Measurements from ENCODE around the gene SINHCAF. TPM values are rescaled to one million over a fixed set of nuclear protein-coding genes. Genes with fewer than 3 reads are reported as not detected.

The SINHCAF gene
- total and polyA plus RNA-seq, 4 donors, result 2.3 to 10.3 (median 4.9) TPM

DNA sequence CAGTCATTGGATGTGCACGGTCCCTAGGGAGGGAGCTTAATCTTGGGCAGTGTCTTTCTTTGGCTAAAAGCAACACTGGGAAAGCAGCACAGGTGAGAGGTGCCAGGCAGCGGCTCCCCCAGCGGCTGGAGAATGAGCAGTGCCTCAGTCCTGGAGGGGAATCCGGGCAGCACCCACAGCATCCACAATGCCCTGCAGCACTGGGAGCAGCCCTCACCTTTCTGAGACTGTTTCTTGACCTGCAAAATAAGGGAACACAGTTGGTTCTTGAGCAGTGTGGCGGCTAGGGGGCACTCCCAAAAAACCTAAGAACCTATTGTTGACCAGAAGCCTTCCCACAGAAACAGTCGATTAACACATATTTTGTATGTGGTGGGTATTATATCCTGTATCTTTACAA is 75.8 kb downstream of the SINHCAF start:
- TF ChIP-seq, protein P1, sequence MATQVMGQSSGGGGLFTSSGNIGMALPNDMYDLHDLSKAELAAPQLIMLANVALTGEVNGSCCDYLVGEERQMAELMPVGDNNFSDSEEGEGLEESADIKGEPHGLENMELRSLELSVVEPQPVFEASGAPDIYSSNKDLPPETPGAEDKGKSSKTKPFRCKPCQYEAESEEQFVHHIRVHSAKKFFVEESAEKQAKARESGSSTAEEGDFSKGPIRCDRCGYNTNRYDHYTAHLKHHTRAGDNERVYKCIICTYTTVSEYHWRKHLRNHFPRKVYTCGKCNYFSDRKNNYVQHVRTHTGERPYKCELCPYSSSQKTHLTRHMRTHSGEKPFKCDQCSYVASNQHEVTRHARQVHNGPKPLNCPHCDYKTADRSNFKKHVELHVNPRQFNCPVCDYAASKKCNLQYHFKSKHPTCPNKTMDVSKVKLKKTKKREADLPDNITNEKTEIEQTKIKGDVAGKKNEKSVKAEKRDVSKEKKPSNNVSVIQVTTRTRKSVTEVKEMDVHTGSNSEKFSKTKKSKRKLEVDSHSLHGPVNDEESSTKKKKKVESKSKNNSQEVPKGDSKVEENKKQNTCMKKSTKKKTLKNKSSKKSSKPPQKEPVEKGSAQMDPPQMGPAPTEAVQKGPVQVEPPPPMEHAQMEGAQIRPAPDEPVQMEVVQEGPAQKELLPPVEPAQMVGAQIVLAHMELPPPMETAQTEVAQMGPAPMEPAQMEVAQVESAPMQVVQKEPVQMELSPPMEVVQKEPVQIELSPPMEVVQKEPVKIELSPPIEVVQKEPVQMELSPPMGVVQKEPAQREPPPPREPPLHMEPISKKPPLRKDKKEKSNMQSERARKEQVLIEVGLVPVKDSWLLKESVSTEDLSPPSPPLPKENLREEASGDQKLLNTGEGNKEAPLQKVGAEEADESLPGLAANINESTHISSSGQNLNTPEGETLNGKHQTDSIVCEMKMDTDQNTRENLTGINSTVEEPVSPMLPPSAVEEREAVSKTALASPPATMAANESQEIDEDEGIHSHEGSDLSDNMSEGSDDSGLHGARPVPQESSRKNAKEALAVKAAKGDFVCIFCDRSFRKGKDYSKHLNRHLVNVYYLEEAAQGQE (IDR thresholded peaks at IDR 0.05), result no peak
- TF ChIP-seq FOXA1 (IDR thresholded peaks at IDR 0.05), result no peak
- TF ChIP-seq GABPA (IDR thresholded peaks at IDR 0.05 in 1 of 2, conservative IDR thresholded peaks at IDR 0.05 in 1 of 2), result no peak
- TF ChIP-seq, protein P2, sequence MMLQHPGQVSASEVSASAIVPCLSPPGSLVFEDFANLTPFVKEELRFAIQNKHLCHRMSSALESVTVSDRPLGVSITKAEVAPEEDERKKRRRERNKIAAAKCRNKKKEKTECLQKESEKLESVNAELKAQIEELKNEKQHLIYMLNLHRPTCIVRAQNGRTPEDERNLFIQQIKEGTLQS (IDR thresholded peaks at IDR 0.05), result no peak
- TF ChIP-seq SP1 (IDR thresholded peaks at IDR 0.05), result no peak
- TF ChIP-seq HNF4A (conservative IDR thresholded peaks at IDR 0.05), result no peak
- no peak for TF ChIP-seq TAF1 (conservative IDR thresholded peaks at IDR 0.05)
- TF ChIP-seq FOXA2 (IDR thresholded peaks at IDR 0.05), result no peak
- no peak for TF ChIP-seq RXRA (IDR thresholded peaks at IDR 0.05)
- TF ChIP-seq NR2F2 (IDR thresholded peaks at IDR 0.05), result no peak
- TF ChIP-seq HNF4G (IDR thresholded peaks at IDR 0.05), result no peak
- no peak for TF ChIP-seq JUND (IDR thresholded peaks at IDR 0.05)
- TF ChIP-seq RAD21 (IDR thresholded peaks at IDR 0.05), result no peak
- TF ChIP-seq EGR1 (IDR thresholded peaks at IDR 0.05; ENCODE audit: low read depth in 2 of 2), result no peak
- TF ChIP-seq YY1 (IDR thresholded peaks at IDR 0.05), result no peak
- TF ChIP-seq, protein P3, sequence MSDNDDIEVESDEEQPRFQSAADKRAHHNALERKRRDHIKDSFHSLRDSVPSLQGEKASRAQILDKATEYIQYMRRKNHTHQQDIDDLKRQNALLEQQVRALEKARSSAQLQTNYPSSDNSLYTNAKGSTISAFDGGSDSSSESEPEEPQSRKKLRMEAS (IDR thresholded peaks at IDR 0.05), result no peak
- TF ChIP-seq, protein P4, sequence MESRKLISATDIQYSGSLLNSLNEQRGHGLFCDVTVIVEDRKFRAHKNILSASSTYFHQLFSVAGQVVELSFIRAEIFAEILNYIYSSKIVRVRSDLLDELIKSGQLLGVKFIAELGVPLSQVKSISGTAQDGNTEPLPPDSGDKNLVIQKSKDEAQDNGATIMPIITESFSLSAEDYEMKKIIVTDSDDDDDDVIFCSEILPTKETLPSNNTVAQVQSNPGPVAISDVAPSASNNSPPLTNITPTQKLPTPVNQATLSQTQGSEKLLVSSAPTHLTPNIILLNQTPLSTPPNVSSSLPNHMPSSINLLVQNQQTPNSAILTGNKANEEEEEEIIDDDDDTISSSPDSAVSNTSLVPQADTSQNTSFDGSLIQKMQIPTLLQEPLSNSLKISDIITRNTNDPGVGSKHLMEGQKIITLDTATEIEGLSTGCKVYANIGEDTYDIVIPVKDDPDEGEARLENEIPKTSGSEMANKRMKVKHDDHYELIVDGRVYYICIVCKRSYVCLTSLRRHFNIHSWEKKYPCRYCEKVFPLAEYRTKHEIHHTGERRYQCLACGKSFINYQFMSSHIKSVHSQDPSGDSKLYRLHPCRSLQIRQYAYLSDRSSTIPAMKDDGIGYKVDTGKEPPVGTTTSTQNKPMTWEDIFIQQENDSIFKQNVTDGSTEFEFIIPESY (IDR thresholded peaks at IDR 0.05), result no peak
- TF ChIP-seq, protein P5, sequence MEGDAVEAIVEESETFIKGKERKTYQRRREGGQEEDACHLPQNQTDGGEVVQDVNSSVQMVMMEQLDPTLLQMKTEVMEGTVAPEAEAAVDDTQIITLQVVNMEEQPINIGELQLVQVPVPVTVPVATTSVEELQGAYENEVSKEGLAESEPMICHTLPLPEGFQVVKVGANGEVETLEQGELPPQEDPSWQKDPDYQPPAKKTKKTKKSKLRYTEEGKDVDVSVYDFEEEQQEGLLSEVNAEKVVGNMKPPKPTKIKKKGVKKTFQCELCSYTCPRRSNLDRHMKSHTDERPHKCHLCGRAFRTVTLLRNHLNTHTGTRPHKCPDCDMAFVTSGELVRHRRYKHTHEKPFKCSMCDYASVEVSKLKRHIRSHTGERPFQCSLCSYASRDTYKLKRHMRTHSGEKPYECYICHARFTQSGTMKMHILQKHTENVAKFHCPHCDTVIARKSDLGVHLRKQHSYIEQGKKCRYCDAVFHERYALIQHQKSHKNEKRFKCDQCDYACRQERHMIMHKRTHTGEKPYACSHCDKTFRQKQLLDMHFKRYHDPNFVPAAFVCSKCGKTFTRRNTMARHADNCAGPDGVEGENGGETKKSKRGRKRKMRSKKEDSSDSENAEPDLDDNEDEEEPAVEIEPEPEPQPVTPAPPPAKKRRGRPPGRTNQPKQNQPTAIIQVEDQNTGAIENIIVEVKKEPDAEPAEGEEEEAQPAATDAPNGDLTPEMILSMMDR (IDR thresholded peaks at IDR 0.05; ENCODE audit: low read depth, low read length, missing input control), result no peak
- no peak overlapping the region for H3K4me3 ChIP-seq (ENCODE audit: low read depth in 1 of 3, low read length in 3 of 3)
- H3K27me3 ChIP-seq (ENCODE audit: control insufficient read depth in 4 of 4, insufficient read depth in 4 of 4, low read length in 3 of 4), result peaks cover 0 to 2% (median 0%) of the 10 kb centered on the region in 4 donors
- no peak overlapping the region for H3K9ac ChIP-seq (ENCODE audit: low read depth in 1 of 2, low read length in 2 of 2)
- no peak overlapping the region for H3K27ac ChIP-seq (ENCODE audit: low read depth in 1 of 2, low read length in 2 of 2)
- no peak for DNase-seq (ENCODE audit: low spot score)
- WGBS, result 64% methylated on average over 6 of the region's 6 CpGs
- H3K36me3 ChIP-seq (ENCODE audit: control insufficient read depth in 4 of 4, insufficient read depth in 3 of 4, low read depth in 1 of 4, low read length in 3 of 4), result no peaks in the 10 kb centered on the region
- no peaks in the 10 kb centered on the region for H3K4me1 ChIP-seq (ENCODE audit: control insufficient read depth in 4 of 4, insufficient read depth in 4 of 4, low read length in 3 of 4)
- no peaks in the 10 kb centered on the region for H3K9me3 ChIP-seq (ENCODE audit: control insufficient read depth in 4 of 4, low read length in 3 of 4)

All from liver (tissue), 9 donors.